ENCODE results near the gene SETD3.

SETD3 gene

GRCh38 chr14:99460793-99461192, 19.9 kb downstream of the SETD3 start:
- DNase-seq (ENCODE audit: low read depth), result no peak

GRCh38 chr14:99459481-99460100, 21.1 kb downstream of the SETD3 start:
- no peak for DNase-seq (ENCODE audit: low read depth)

GRCh38 chr14:99454246-99454645, 26.4 kb downstream of the SETD3 start:
- DNase-seq (ENCODE audit: low read depth), result no peak

- no peak for DNase-seq (ENCODE audit: low read depth)
Measured at GRCh38 chr14:99452968-99453367, 27.7 kb downstream of the SETD3 start.

GRCh38 chr14:99451234-99451633, 29.4 kb downstream of the SETD3 start:
- DNase-seq (ENCODE audit: low read depth), result no peak

- DNase-seq (ENCODE audit: low read depth), result no peak
Measured at GRCh38 chr14:99450266-99450665, 30.4 kb downstream of the SETD3 start.

- no peak for DNase-seq (ENCODE audit: low read depth)
Measured at GRCh38 chr14:99447739-99448138, 32.9 kb downstream of the SETD3 start.

- DNase-seq (ENCODE audit: low read depth), result no peak
Measured at GRCh38 chr14:99445931-99446330, 34.7 kb downstream of the SETD3 start.

GRCh38 chr14:99441918-99442317, 38.7 kb downstream of the SETD3 start:
- DNase-seq (ENCODE audit: low read depth), result no peak

GRCh38 chr14:99441157-99441870, 39.3 kb downstream of the SETD3 start:
- DNase-seq (ENCODE audit: low read depth), result no peak

GRCh38 chr14:99440278-99440677, 40.4 kb downstream of the SETD3 start:
- no peak for DNase-seq (ENCODE audit: low read depth)

GRCh38 chr14:99437706-99438105, 43.0 kb downstream of the SETD3 start:
- DNase-seq (ENCODE audit: low read depth), result no peak

- DNase-seq (ENCODE audit: low read depth), result no peak
Measured at GRCh38 chr14:99436247-99437180, 44.1 kb downstream of the SETD3 start.

GRCh38 chr14:99435327-99435726, 45.3 kb downstream of the SETD3 start:
- DNase-seq (ENCODE audit: low read depth), result no peak

GRCh38 chr14:99432485-99432884, 48.2 kb downstream of the SETD3 start:
- DNase-seq (ENCODE audit: low read depth), result no peak

- no peak for DNase-seq (ENCODE audit: low read depth)
Measured at GRCh38 chr14:99431986-99432385, 48.7 kb downstream of the SETD3 start.

GRCh38 chr14:99430491-99430890, 50.2 kb downstream of the SETD3 start:
- DNase-seq (ENCODE audit: low read depth), result no peak

- DNase-seq (ENCODE audit: low read depth), result no peak
Measured at GRCh38 chr14:99427632-99428300, 52.9 kb downstream of the SETD3 start.

- DNase-seq (ENCODE audit: low read depth), result no peak
Measured at GRCh38 chr14:99426813-99427346, 53.8 kb downstream of the SETD3 start.

GRCh38 chr14:99426265-99426664, 54.4 kb downstream of the SETD3 start:
- DNase-seq (ENCODE audit: low read depth), result no peak

GRCh38 chr14:99425272-99425681, 55.4 kb downstream of the SETD3 start:
- no peak for DNase-seq (ENCODE audit: low read depth)

- no peak for DNase-seq (ENCODE audit: low read depth)
Measured at GRCh38 chr14:99424306-99424877, 56.3 kb downstream of the SETD3 start.

Data from activated T-cell treated with anti-CD3 and anti-CD28 coated beads for 24 hours (primary cell).